Stimulated activated CD4-positive, alpha-beta T cell treated with anti-CD3 and anti-CD28 coated beads, Interleukin-1b, Interleukin-23, amount 100 ng/mL, for 1 hour (primary cell): Measurements from ENCODE around the gene FAM118B.

Source experiments
- DNase-seq, 2 donors: peaks; one replicate each; pipeline ENCODE4 v3.0.0-alpha.2; 2020; ENCODE audit warnings: low read depth in 2 of 2

FAM118B gene

GRCh38 chr11:126310200-126310991, 98.8 kb downstream of the FAM118B start:
- peak; percentile 7 to 23 for DNase-seq

GRCh38 chr11:126310992-126311310, 99.4 kb downstream of the FAM118B start:
- no peak for DNase-seq

- DNase-seq: no peak
Observed at GRCh38 chr11:126311401-126312291, 100.1 kb downstream of the FAM118B start.
